Fibroblast of pulmonary artery (primary cell): ENCODE results near the gene C1QTNF8.
"Not testable (repeated sequence)": the region's sequence is repeated elsewhere in the genome, so short reads cannot be mapped to it uniquely, and the experiment has no call there.

Experiments
- DNase-seq: peaks from one replicate; pipeline ENCODE4 v3.0.0-alpha.2; 2010; ENCODE audit warnings: low read depth
- H3K4me3 ChIP-seq: replicated peaks from 2 replicates; pipeline ENCODE4 v1.5.1; 2011; ENCODE audit warnings: low read depth, mild to moderate bottlenecking, control low read depth, low read length, moderate library complexity
- TF ChIP-seq, protein P1 (sequence below): IDR thresholded peaks from 2 replicates; pipeline ENCODE4 v1.5.1; 2011; ENCODE audit warnings: mild to moderate bottlenecking, control low read depth, low read length, inconsistent platforms; ENCODE audit errors: missing control alignments

The C1QTNF8 gene

GRCh38 chr16:1093284-1094123 lies 2.5 kb downstream of the C1QTNF8 start:
- DNase-seq, result peak; percentile 11
- TF ChIP-seq, protein P1, sequence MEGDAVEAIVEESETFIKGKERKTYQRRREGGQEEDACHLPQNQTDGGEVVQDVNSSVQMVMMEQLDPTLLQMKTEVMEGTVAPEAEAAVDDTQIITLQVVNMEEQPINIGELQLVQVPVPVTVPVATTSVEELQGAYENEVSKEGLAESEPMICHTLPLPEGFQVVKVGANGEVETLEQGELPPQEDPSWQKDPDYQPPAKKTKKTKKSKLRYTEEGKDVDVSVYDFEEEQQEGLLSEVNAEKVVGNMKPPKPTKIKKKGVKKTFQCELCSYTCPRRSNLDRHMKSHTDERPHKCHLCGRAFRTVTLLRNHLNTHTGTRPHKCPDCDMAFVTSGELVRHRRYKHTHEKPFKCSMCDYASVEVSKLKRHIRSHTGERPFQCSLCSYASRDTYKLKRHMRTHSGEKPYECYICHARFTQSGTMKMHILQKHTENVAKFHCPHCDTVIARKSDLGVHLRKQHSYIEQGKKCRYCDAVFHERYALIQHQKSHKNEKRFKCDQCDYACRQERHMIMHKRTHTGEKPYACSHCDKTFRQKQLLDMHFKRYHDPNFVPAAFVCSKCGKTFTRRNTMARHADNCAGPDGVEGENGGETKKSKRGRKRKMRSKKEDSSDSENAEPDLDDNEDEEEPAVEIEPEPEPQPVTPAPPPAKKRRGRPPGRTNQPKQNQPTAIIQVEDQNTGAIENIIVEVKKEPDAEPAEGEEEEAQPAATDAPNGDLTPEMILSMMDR, result no peak
- no peak overlapping the region for H3K4me3 ChIP-seq

DNA sequence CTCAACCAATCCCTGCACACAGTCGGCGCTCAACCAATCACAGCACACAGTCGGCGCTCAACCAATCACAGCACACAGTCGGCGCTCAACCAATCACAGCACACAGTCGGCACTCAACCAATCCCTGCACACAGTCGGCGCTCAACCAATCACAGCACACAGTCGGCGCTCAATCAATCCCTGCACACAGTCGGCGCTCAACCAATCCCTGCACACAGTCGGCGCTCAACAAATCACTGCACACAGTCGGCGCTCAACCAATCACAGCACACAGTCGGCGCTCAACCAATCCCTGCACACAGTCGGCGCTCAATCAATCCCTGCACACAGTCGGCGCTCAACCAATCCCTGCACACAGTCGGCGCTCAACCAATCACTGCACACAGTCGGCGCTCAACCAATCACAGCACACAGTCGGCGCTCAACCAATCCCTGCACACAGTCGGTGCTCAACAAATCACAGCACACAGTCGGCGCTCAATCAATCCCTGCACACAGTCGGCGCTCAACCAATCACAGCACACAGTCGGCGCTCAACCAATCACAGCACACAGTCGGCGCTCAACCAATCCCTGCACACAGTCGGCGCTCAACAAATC lies 3.3 kb downstream of the C1QTNF8 start:
- not testable (repeated sequence) for DNase-seq

DNA sequence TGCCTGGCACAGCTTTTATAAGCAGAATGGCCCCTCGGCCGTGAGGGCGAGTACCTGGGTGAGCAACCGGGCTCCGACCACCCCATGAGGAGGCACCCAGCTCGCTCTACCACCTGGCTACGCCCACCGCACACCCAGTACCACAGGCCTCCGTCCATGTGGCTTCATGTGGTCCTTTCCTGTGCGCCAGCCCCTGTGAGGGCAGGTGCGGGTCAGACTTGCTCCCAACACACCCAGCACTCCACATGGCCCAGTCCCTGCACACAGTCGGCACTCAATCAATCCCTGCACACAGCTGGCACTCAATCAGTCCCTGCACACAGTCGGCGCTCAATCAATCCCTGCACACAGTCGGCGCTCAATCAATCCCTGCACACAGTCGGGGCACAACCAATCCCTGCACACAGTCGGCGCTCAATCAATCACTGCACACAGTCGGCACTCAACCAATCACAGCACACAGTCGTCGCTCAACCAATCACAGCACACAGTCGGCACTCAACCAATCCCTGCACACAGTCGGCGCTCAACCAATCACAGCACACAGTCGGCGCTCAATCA lies 4.0 kb downstream of the C1QTNF8 start:
- H3K4me3 ChIP-seq, result no peak overlapping the region
- DNase-seq, result no peak
- TF ChIP-seq, protein P1, result no peak

More for the DNA sequence above, 3.3 kb downstream of the C1QTNF8 start:
- H3K4me3 ChIP-seq, result not testable (repeated sequence)

- H3K4me3 ChIP-seq, result no peak overlapping the region
- TF ChIP-seq, protein P1, result no peak
- no peak for DNase-seq
These were observed 5.1 kb downstream of the C1QTNF8 start for GRCh38 chr16:1090620-1091587.

- no peak overlapping the region for H3K4me3 ChIP-seq
- TF ChIP-seq, protein P1, result no peak
- no peak for DNase-seq
These were observed 6.0 kb downstream of the C1QTNF8 start for GRCh38 chr16:1089822-1090619.

- no peak overlapping the region for H3K4me3 ChIP-seq
- TF ChIP-seq, protein P1, result no peak
- DNase-seq, result no peak
These were observed 6.6 kb downstream of the C1QTNF8 start for GRCh38 chr16:1089439-1089821.
